Measurements from ENCODE around the gene POMT1. TPM values are rescaled to one million over a fixed set of nuclear protein-coding genes. Genes with fewer than 3 reads are reported as not detected.
A peak's percentile ranks its signal among the peaks of the same experiment; 100 is the strongest.

Gene POMT1
- total RNA-seq, 1 experiment from 2014 or later = 34.1 TPM

GRCh38 chr9:131485728-131486422 lies 16.8 kb upstream of the POMT1 start:
- peak overlapping the region in 1 of 3 experiments; percentile 74; a peak in 3 of 7 replicates for H3K27ac Mint-ChIP-seq
- H3T11ph ChIP-seq (ENCODE audit: low read length) = no peak overlapping the region
- H4K5ac ChIP-seq (ENCODE audit: insufficient read length, low read depth, low read length) = no peak overlapping the region
- no peak overlapping the region for H2BK5ac ChIP-seq (ENCODE audit: insufficient read length, low read length)
- no peak overlapping the region for H3K14ac ChIP-seq (ENCODE audit: insufficient read depth, low read length)
- H3K56ac ChIP-seq (ENCODE audit: insufficient read length, low read depth, low read length) = no peak overlapping the region
- H3K4ac ChIP-seq (ENCODE audit: low read depth, low read length) = no peak overlapping the region
- H3K9me3 ChIP-seq (ENCODE audit: control insufficient read depth, low read depth, low read length) = no peaks in the 10 kb centered on the region
- H3K9me3 Mint-ChIP-seq = no peaks in the 10 kb centered on the region
- no peaks in the 10 kb centered on the region for H3K79me1 ChIP-seq (ENCODE audit: insufficient read depth, low read depth, low read length, poor library complexity, severe bottlenecking)
- H2AFZ ChIP-seq (ENCODE audit: low read length) = no peak overlapping the region
- no peak overlapping the region for H4K91ac ChIP-seq (ENCODE audit: insufficient read length, low read depth, low read length)
- H3K27ac ChIP-seq (ENCODE audit: insufficient read length, low read depth, low read length) = no peak overlapping the region
- H3K23ac ChIP-seq (ENCODE audit: insufficient read length, low read depth, low read length) = no peak overlapping the region
- H2BK15ac ChIP-seq (ENCODE audit: low read depth, low read length) = no peak overlapping the region
- H3K36me3 Mint-ChIP-seq (ENCODE audit: insufficient read depth in 1 of 3, low read depth in 3 of 3) = peaks cover 89 to 100% (median 99%) of the 10 kb centered on the region in 3 experiments
- H3K4me1 ChIP-seq (ENCODE audit: insufficient read depth, low read length) = no peaks in the 10 kb centered on the region
- H2BK12ac ChIP-seq (ENCODE audit: insufficient read length, low read depth, low read length) = no peak overlapping the region
- WGBS (ENCODE audit: extremely low coverage, insufficient read length, low lambda C conversion rate) = no CpG with 5 or more reads among the region's 19 CpGs
- no peak overlapping the region for H2AK5ac ChIP-seq (ENCODE audit: insufficient read length, low read length)
- H4K20me1 ChIP-seq (ENCODE audit: control insufficient read depth, insufficient read depth, insufficient read length) = no peaks in the 10 kb centered on the region
- H3K23me2 ChIP-seq (ENCODE audit: insufficient read length, low read depth, low read length, poor library complexity, severe bottlenecking) = no peaks in the 10 kb centered on the region
- no peak overlapping the region for H4K8ac ChIP-seq (replicated peaks; ENCODE audit: insufficient read length, low read depth, low read length)
- no peaks in the 10 kb centered on the region for H3K4me1 Mint-ChIP-seq
- no peak overlapping the region for H3K9ac ChIP-seq (ENCODE audit: extremely low read depth, insufficient read length, low read length)
- H2BK20ac ChIP-seq (ENCODE audit: low read depth, low read length, poor library complexity, severe bottlenecking) = no peak overlapping the region
- H3K79me2 ChIP-seq (ENCODE audit: insufficient read depth, low read length) = no peaks in the 10 kb centered on the region
- no peak for DNase-seq
- no peaks in the 10 kb centered on the region for H3K27me3 ChIP-seq (ENCODE audit: insufficient read depth, low read length)
- H3K27me3 Mint-ChIP-seq (ENCODE audit: low read depth) = no peaks in the 10 kb centered on the region
- H3K4me2 ChIP-seq (ENCODE audit: insufficient read depth, insufficient read length, low read length) = no peak overlapping the region
- no peak for TF ChIP-seq CTCF (conservative IDR thresholded peaks at IDR 0.05)
- no peak overlapping the region for H3K4me3 Mint-ChIP-seq
- no peak overlapping the region for H3K18ac ChIP-seq (ENCODE audit: insufficient read length, low read depth, low read length)
- H2BK120ac ChIP-seq (ENCODE audit: low read depth, low read length, poor library complexity, severe bottlenecking) = no peak overlapping the region

All from H9 (cell line).